ENCODE measurements around the gene GRIN2B. TPM values are rescaled to one million over a fixed set of nuclear protein-coding genes. Genes with fewer than 3 reads are reported as not detected.

The GRIN2B gene
- polyA plus RNA-seq, 1 of the 3 experiments (the other 2 are of a cell fraction): not detected

DNA sequence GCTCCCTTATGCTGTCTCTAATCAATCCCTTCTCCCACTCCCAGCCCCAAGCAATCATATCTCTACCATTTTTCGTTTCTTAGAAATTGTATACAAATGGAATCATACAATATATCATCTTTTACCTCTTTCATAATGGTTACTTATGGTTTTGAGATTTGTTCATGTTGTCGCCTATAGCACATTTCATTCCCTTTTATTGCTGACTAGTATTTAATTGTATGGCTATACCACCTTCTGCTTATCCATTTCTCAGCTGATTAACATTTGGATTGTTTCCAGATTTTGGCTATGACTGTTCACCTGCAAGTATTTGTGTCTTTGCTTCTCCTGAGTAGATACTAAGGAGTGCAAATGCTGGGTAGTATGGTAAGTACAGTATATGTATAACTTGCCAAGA is 36.7 kb upstream of the GRIN2B start:
- Histone ChIP-seq H3K9me2 (no peaks in the 10 kb centered on the region), H2AFZ (ENCODE audit: low read depth) (no peak overlapping the region), H3K9me3 (no peaks in the 10 kb centered on the region), H3K27ac (ENCODE audit: low read depth in 2 of 2, low read length in 1 of 2) (no peak overlapping the region), H3K4me2 (no peak overlapping the region), H3K4me1 (ENCODE audit: control insufficient read depth in 1 of 2, insufficient read depth in 2 of 2, low read depth in 1 of 2, low read length in 1 of 2) (no peaks in the 10 kb centered on the region), H3K36me3 (replicated peaks in 1 of 2; ENCODE audit: control insufficient read depth in 1 of 2, insufficient read depth in 2 of 2, low read length in 1 of 2) (no peaks in the 10 kb centered on the region), H3K9ac (no peak overlapping the region), H3F3A (replicated peaks; ENCODE audit: insufficient read depth) (no peaks in the 10 kb centered on the region), H3K4me3 (ENCODE audit: low read depth in 2 of 2, low read length in 1 of 2) (no peak overlapping the region), H3K79me2 (ENCODE audit: insufficient read depth) (no peaks in the 10 kb centered on the region), H3K27me3 (ENCODE audit: insufficient read depth) (no peaks in the 10 kb centered on the region), H4K20me1 (ENCODE audit: insufficient read depth) (no peaks in the 10 kb centered on the region)
- TF ChIP-seq FOXM1 (IDR thresholded peaks at IDR 0.05; ENCODE audit: low read depth) (no peak), RAD21 (IDR thresholded peaks at IDR 0.05; ENCODE audit: low read length) (no peak), ELF1 (IDR thresholded peaks at IDR 0.05) (no peak)
- TF ChIP-seq, protein P1, sequence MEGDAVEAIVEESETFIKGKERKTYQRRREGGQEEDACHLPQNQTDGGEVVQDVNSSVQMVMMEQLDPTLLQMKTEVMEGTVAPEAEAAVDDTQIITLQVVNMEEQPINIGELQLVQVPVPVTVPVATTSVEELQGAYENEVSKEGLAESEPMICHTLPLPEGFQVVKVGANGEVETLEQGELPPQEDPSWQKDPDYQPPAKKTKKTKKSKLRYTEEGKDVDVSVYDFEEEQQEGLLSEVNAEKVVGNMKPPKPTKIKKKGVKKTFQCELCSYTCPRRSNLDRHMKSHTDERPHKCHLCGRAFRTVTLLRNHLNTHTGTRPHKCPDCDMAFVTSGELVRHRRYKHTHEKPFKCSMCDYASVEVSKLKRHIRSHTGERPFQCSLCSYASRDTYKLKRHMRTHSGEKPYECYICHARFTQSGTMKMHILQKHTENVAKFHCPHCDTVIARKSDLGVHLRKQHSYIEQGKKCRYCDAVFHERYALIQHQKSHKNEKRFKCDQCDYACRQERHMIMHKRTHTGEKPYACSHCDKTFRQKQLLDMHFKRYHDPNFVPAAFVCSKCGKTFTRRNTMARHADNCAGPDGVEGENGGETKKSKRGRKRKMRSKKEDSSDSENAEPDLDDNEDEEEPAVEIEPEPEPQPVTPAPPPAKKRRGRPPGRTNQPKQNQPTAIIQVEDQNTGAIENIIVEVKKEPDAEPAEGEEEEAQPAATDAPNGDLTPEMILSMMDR (IDR thresholded peaks at IDR 0.05): no peak
- CTCF ChIA-PET: no interaction called here
- DNase-seq: no peak
- 4% methylated on average over 2 of the region's 2 CpGs for WGBS (ENCODE audit: low lambda C conversion rate)
- POLR2A ChIA-PET: no interaction called here

DNA sequence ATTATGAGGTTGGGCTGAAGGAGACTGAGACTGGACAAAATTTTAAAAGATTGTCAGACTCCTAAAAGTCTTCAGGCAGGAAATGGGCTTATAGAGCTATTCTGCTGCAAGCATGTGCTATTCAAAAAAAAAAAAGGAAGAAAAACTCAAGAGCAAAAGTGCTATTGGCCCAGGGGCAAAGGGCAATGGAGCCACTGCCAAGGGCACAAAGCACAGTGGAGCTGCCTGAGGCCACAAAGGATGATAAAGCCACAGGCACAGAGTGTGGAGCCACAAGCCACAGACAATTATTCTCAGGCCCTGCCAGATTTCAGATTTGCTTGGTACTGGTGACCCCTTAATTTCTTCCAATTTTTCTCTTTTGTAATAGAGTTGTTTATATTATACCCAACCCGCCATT is 29.6 kb upstream of the GRIN2B start:
- H4K20me1 ChIP-seq (ENCODE audit: insufficient read depth): no peaks in the 10 kb centered on the region
- no peak for DNase-seq
- whole genome bisulfite sequencing (ENCODE audit: low lambda C conversion rate): 4% methylated on average over 1 of the region's 1 CpG
- ChIA-PET POLR2A (no interaction called here), CTCF (no interaction called here)
- no peak overlapping the region for H3K4me3 ChIP-seq (ENCODE audit: low read depth in 2 of 2, low read length in 1 of 2)
- H3K4me1 ChIP-seq (ENCODE audit: control insufficient read depth in 1 of 2, insufficient read depth in 2 of 2, low read depth in 1 of 2, low read length in 1 of 2): no peaks in the 10 kb centered on the region
- no peak overlapping the region for H3K9ac ChIP-seq
- no peak overlapping the region for H2AFZ ChIP-seq (ENCODE audit: low read depth)
- H3K9me2 ChIP-seq: no peaks in the 10 kb centered on the region
- no peak overlapping the region for H3K4me2 ChIP-seq
- no peaks in the 10 kb centered on the region for H3F3A ChIP-seq (replicated peaks; ENCODE audit: insufficient read depth)
- H3K27me3 ChIP-seq (ENCODE audit: insufficient read depth): no peaks in the 10 kb centered on the region
- no peaks in the 10 kb centered on the region for H3K9me3 ChIP-seq
- no peak for TF ChIP-seq SIN3A (IDR thresholded peaks at IDR 0.05; ENCODE audit: borderline replicate concordance, low read depth, low read length)
- no peak for TF ChIP-seq MEF2A (IDR thresholded peaks at IDR 0.05; ENCODE audit: borderline replicate concordance, low read depth)
- TF ChIP-seq FOSL2 (IDR thresholded peaks at IDR 0.05; ENCODE audit: borderline replicate concordance, low read depth): no peak
- TF ChIP-seq FOXJ3 (CRISPR knock-in tag; IDR thresholded peaks at IDR 0.05): no peak
- no peak for TF ChIP-seq GATA2 (CRISPR knock-in tag; IDR thresholded peaks at IDR 0.05)
- no peak for TF ChIP-seq NFIC (IDR thresholded peaks at IDR 0.05; ENCODE audit: borderline replicate concordance)
- TF ChIP-seq YY1 (IDR thresholded peaks at IDR 0.05; ENCODE audit: low read depth): no peak
- no peak for TF ChIP-seq SMC3 (IDR thresholded peaks at IDR 0.05; ENCODE audit: low read depth, low read length)
- no peak for TF ChIP-seq TEAD4 (IDR thresholded peaks at IDR 0.05; ENCODE audit: borderline replicate concordance, insufficient read depth)
- no peaks in the 10 kb centered on the region for H3K79me2 ChIP-seq (ENCODE audit: insufficient read depth)
- H3K27ac ChIP-seq (ENCODE audit: low read depth in 2 of 2, low read length in 1 of 2): no peak overlapping the region
- H3K36me3 ChIP-seq (replicated peaks in 1 of 2; ENCODE audit: control insufficient read depth in 1 of 2, insufficient read depth in 2 of 2, low read length in 1 of 2): no peaks in the 10 kb centered on the region

DNA sequence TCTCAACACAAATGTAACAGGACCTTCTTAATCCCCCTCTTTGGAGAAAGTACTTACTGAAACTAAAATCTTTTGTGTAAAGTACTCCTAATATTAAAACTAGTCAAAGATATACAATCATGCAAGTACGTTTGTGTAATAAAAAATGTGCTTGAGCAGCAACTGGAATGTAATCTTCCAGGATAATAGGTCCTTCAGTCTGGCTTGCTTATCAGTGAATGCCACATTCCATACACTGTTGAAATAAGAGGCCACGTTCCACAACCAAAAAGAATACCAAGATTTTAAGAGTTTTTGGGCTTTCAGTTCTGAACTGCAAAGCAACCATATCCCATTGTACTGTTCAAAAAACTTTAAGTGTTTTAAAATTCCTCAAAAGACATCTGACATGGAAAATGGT is 26.2 kb upstream of the GRIN2B start:
- no peak overlapping the region for H3K27ac ChIP-seq (ENCODE audit: low read depth in 2 of 2, low read length in 1 of 2)
- CTCF ChIA-PET: no interaction called here
- no peaks in the 10 kb centered on the region for H4K20me1 ChIP-seq (ENCODE audit: insufficient read depth)
- no peaks in the 10 kb centered on the region for H3K36me3 ChIP-seq (replicated peaks in 1 of 2; ENCODE audit: control insufficient read depth in 1 of 2, insufficient read depth in 2 of 2, low read length in 1 of 2)
- POLR2A ChIA-PET: no interaction called here
- DNase-seq: no peak
- no peak overlapping the region for H3K4me3 ChIP-seq (ENCODE audit: low read depth in 2 of 2, low read length in 1 of 2)
- no peaks in the 10 kb centered on the region for H3F3A ChIP-seq (replicated peaks; ENCODE audit: insufficient read depth)
- WGBS (ENCODE audit: low lambda C conversion rate): 0% methylated on average over 2 of the region's 2 CpGs
- no peaks in the 10 kb centered on the region for H3K27me3 ChIP-seq (ENCODE audit: insufficient read depth)
- no peaks in the 10 kb centered on the region for H3K9me2 ChIP-seq
- no peak overlapping the region for H2AFZ ChIP-seq (ENCODE audit: low read depth)
- no peaks in the 10 kb centered on the region for H3K4me1 ChIP-seq (ENCODE audit: control insufficient read depth in 1 of 2, insufficient read depth in 2 of 2, low read depth in 1 of 2, low read length in 1 of 2)
- H3K79me2 ChIP-seq (ENCODE audit: insufficient read depth): no peaks in the 10 kb centered on the region
- H3K9me3 ChIP-seq: no peaks in the 10 kb centered on the region
- H3K9ac ChIP-seq: no peak overlapping the region
- no peak overlapping the region for H3K4me2 ChIP-seq
- TF ChIP-seq MEF2A (IDR thresholded peaks at IDR 0.05; ENCODE audit: borderline replicate concordance, low read depth) (no peak), SMC3 (IDR thresholded peaks at IDR 0.05; ENCODE audit: low read depth, low read length) (no peak), TCF12 (IDR thresholded peaks at IDR 0.05) (no peak), EZH2phosphoT487 (IDR thresholded peaks at IDR 0.05; ENCODE audit: borderline replicate concordance, low read depth) (no peak), CHD2 (IDR thresholded peaks at IDR 0.05; ENCODE audit: low read length, partially characterized antibody) (no peak), RXRA (IDR thresholded peaks at IDR 0.05; ENCODE audit: borderline replicate concordance, low read depth) (no peak), POLR2AphosphoS5 (IDR thresholded peaks at IDR 0.05; ENCODE audit: low read depth, low read length) (no peak), EP300 (IDR thresholded peaks at IDR 0.05; ENCODE audit: borderline replicate concordance in 1 of 2, low read depth in 1 of 2, low read length in 1 of 2) (no peak), ELF1 (IDR thresholded peaks at IDR 0.05) (no peak), RAD21 (IDR thresholded peaks at IDR 0.05; ENCODE audit: low read length) (no peak)
- TF ChIP-seq, protein P2, sequence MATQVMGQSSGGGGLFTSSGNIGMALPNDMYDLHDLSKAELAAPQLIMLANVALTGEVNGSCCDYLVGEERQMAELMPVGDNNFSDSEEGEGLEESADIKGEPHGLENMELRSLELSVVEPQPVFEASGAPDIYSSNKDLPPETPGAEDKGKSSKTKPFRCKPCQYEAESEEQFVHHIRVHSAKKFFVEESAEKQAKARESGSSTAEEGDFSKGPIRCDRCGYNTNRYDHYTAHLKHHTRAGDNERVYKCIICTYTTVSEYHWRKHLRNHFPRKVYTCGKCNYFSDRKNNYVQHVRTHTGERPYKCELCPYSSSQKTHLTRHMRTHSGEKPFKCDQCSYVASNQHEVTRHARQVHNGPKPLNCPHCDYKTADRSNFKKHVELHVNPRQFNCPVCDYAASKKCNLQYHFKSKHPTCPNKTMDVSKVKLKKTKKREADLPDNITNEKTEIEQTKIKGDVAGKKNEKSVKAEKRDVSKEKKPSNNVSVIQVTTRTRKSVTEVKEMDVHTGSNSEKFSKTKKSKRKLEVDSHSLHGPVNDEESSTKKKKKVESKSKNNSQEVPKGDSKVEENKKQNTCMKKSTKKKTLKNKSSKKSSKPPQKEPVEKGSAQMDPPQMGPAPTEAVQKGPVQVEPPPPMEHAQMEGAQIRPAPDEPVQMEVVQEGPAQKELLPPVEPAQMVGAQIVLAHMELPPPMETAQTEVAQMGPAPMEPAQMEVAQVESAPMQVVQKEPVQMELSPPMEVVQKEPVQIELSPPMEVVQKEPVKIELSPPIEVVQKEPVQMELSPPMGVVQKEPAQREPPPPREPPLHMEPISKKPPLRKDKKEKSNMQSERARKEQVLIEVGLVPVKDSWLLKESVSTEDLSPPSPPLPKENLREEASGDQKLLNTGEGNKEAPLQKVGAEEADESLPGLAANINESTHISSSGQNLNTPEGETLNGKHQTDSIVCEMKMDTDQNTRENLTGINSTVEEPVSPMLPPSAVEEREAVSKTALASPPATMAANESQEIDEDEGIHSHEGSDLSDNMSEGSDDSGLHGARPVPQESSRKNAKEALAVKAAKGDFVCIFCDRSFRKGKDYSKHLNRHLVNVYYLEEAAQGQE (IDR thresholded peaks at IDR 0.05; ENCODE audit: low read depth, low read length): no peak
